HFF-Myc (cell line): ENCODE data around the gene IQCC.
A peak's percentile ranks its signal among the peaks of the same experiment; 100 is the strongest.

Source experiments
- DNase-seq: peaks from one replicate; pipeline ENCODE4 v3.0.0-alpha.2; 2011; ENCODE audit warnings: low read depth; ENCODE audit errors: extremely low read depth
- H3K4me3 ChIP-seq: replicated peaks from 2 replicates; pipeline ENCODE4 v1.5.1; 2011; ENCODE audit warnings: low read depth, mild to moderate bottlenecking, control low read depth, low read length
- CTCF ChIP-seq: IDR thresholded peaks from 2 replicates; pipeline ENCODE4 v1.5.1; 2012; ENCODE audit warnings: mild to moderate bottlenecking, low read depth, low read length, control low read depth; ENCODE audit errors: missing control alignments

IQCC gene

DNA sequence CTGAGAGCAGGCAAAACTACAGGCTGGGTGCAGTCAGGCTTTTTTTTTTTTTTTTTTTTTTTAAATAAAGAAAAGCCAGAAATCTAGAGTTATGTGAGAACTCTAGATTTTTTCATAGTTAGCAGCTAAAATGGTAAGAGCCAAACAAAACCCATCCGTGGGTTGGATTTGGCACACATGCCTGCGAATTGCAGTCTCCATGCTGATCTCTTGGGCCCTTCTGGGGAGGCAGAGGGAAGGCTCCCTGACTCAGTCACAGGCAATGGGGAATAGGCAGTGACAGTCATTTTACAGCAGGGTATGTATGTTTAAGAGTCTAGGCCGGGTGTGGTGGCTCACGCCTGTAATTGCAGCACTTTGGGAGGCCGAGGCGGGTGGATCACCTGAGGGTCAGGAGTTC, 23.4 kb upstream of the IQCC start:
- H3K4me3 ChIP-seq, result peak overlapping the region; percentile 86
- TF ChIP-seq CTCF, result no peak

DNA sequence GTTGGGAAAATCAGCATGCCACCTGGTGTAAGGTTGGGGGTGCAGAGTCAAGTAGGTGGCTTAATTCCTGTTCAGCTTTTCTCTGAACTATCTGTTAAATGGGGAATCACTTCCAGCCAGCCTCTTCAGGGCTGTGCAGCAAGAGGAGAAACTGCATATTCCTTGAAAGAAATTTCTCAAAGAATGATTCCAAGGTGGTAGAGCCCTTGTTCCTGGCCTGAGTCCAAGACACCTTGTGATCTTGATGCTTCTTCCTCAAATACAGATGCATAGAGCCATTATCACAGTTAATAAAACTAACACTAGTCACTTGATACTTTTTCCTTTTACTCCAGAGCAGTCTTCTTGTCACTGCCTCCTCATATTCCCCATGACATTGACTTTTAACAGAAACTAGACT, 20.8 kb upstream of the IQCC start:
- H3K4me3 ChIP-seq, result no peak overlapping the region
- DNase-seq, result no peak
- no peak for TF ChIP-seq CTCF

More for the DNA sequence above, 23.4 kb upstream of the IQCC start:
- DNase-seq, result no peak

- DNase-seq, result no peak
- no peak for TF ChIP-seq CTCF
- no peak overlapping the region for H3K4me3 ChIP-seq
Measured at GRCh38 chr1:32186077-32186476, 19.4 kb upstream of the IQCC start.

DNA sequence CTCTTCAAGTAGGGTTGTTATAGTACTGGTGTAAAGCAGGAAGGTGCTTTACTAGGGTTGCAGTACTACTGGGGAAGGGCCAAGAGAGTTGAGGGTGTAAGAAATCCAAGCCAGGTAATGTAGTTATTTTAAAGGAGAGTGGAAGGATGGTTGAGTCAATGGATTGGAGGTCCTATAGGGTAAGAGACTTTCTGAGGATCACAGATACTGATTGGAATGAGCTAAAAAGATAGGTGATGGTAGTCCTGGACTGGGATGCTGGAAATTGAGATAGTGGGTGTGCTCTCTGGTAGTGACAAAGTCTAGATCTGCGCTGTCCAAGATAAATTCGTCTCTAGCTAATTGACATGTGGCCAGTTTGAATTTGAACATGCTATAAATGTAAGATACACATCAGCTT, 19.0 kb upstream of the IQCC start:
- TF ChIP-seq CTCF, result no peak
- H3K4me3 ChIP-seq, result no peak overlapping the region
- DNase-seq, result no peak

DNA sequence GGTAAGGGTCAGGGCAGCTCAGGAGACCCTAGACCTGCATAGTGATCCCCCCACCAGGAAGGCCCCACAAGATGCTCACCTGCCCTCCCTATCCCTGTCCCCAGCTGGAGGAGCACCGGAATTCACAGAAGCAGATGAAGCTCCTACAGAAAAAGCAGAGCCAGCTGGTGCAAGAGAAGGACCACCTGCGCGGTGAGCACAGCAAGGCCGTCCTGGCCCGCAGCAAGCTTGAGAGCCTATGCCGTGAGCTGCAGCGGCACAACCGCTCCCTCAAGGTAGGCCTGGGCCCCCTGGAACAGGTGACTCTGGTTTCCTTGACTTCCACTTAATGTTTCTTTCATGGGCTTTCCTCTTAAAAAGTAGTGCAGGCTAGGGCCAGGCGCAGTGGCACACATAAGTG, 17.6 kb upstream of the IQCC start:
- H3K4me3 ChIP-seq, result no peak overlapping the region
- DNase-seq, result no peak
- TF ChIP-seq CTCF, result no peak

GRCh38 chr1:32192220-32192948, 13.1 kb upstream of the IQCC start:
- H3K4me3 ChIP-seq, result no peak overlapping the region
- DNase-seq, result no peak
- no peak for TF ChIP-seq CTCF

- no peak for DNase-seq
- H3K4me3 ChIP-seq, result no peak overlapping the region
- no peak for TF ChIP-seq CTCF
Measured at GRCh38 chr1:32194984-32195383, 10.5 kb upstream of the IQCC start.
